HG03159 (cell line): ENCODE data around the gene LAMP5.

Experiments
- ATAC-seq: cut with Tn5 transposase; IDR thresholded peaks from one replicate; pipeline ENCODE4 v1.9.1; 2021; ENCODE audit warnings: mild to moderate bottlenecking, moderate library complexity; ENCODE audit not compliant: unreplicated experiment

LAMP5 gene

GRCh38 chr20:9499126-9499899, 15.1 kb upstream of the LAMP5 start:
- ATAC-seq = no peak

- ATAC-seq = peak; percentile 79
These were observed 14.3 kb upstream of the LAMP5 start for GRCh38 chr20:9500121-9500520.

GRCh38 chr20:9501473-9501872, 12.9 kb upstream of the LAMP5 start:
- no peak for ATAC-seq

- ATAC-seq = no peak
These were observed 10.7 kb upstream of the LAMP5 start for GRCh38 chr20:9503526-9504245.

- ATAC-seq = no peak
These were observed 8.0 kb upstream of the LAMP5 start for GRCh38 chr20:9506280-9506821.

- ATAC-seq = no peak
These were observed 7.4 kb upstream of the LAMP5 start for GRCh38 chr20:9506964-9507369.

- no peak for ATAC-seq
These were observed 6.7 kb upstream of the LAMP5 start for GRCh38 chr20:9507544-9508239.

- no peak for ATAC-seq
These were observed 6.1 kb upstream of the LAMP5 start for GRCh38 chr20:9508240-9508661.

- ATAC-seq = no peak
These were observed 5.7 kb upstream of the LAMP5 start for GRCh38 chr20:9508696-9509178.

GRCh38 chr20:9509246-9509645, 5.1 kb upstream of the LAMP5 start:
- no peak for ATAC-seq

GRCh38 chr20:9510911-9511310, 3.5 kb upstream of the LAMP5 start:
- no peak for ATAC-seq

- no peak for ATAC-seq
These were observed 324 bp upstream of the LAMP5 start for GRCh38 chr20:9514072-9514460.

GRCh38 chr20:9515214-9515585, 810 bp downstream of the LAMP5 start:
- ATAC-seq = no peak

GRCh38 chr20:9515741-9516233, 1.4 kb downstream of the LAMP5 start:
- ATAC-seq = no peak

GRCh38 chr20:9516234-9516871, 2.0 kb downstream of the LAMP5 start:
- no peak for ATAC-seq

GRCh38 chr20:9517297-9518162, 3.1 kb downstream of the LAMP5 start:
- ATAC-seq = no peak

GRCh38 chr20:9518576-9519175, 4.3 kb downstream of the LAMP5 start:
- no peak for ATAC-seq

GRCh38 chr20:9520086-9520485, 5.7 kb downstream of the LAMP5 start:
- ATAC-seq = no peak

GRCh38 chr20:9523636-9524035, 9.2 kb downstream of the LAMP5 start:
- ATAC-seq = no peak
